Occipital lobe (tissue), 2 donors: ENCODE measurements around the gene MEGF11. TPM values are rescaled to one million over a fixed set of nuclear protein-coding genes. Genes with fewer than 3 reads are reported as not detected.

Experiments used
- DNase-seq: peaks from one replicate; lab custom pipeline; 2025; lab: John Stamatoyannopoulos, UW
- total RNA-seq: library from RNA; depleted of rRNA; stranded (reverse); fragments of >200 nt; gene quantifications from one replicate; pipeline ENCODE4 v1.2.3, GENCODE V29; 2014

Gene MEGF11
- 0.78 TPM for total RNA-seq

DNA sequence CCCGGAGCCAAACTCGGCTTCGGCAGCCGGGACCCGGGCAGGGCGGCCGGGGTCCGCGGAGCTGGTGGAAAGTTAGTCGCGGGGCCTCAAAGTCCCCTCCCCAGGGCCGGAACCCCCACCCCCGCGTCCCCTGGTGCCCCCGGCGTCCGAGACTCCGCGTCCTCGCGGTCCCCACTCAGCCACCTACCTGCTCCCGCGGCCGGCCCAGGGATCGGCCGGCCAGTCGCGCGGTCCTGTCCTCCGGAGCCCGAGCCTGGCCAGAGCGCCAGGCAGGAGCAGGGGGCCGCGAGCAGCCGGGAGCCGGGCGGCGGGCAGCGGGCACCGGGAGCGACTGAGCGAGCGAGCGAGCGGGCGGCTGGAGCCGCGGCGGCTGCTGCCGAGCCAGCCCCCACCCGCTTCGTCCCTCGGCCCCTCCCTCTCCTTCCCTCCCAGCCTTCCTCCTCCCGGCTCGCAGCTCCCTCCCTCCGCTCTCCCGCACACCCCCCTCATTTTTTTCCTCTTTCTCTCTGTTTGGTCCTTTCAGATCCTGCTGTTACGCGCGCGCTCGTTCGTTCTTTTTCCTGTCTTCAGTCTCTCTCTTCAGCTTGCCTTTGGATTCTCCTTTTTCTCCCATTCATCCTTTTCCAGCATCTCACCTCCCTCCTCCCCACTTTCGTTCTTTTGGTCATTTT is at the start of gene MEGF11:
TSS of gene MEGF11 (minus strand) at position 333 of the 671 bp plus-strand sequence. CDS start 125,347 bp downstream, outside the sequence.
- DNase-seq, result peak; percentile 17

DNA sequence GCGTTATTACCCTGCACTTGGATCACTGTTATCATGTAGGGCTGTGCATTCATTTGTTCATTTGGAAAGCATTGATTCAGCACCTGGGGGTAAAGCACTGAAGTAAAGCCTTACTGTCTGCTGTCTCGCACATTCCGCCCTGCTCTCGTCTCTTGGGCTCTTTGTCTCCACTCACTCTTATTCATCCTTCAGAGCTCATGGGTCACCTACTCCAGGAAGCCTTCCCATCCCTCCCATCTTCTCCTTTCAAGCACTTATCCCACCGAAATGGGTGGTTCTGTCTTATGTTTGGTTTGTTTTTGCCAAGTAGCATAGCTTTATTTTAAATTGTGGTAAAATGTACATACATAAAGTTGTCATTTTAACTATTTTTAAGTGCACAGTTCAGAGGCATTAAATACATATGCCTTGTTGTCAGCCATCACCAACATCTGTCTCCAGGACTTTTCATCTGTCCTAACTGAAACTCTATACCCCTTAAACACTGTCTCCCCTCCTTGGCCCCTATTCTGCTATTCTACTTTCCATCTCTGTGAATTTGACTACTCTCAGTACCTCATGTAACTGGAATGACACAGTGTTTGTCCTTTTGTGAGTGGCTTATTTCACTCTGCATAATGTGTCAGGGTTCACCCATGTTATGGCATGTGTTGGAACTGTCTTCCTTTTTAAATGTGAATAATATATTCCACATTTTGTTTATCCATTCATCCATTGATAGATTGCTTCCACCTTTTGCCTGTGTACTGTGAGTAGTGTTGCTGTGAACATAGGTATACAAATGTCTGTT is 49.1 kb upstream of the MEGF11 start:
- no peak for DNase-seq

DNA sequence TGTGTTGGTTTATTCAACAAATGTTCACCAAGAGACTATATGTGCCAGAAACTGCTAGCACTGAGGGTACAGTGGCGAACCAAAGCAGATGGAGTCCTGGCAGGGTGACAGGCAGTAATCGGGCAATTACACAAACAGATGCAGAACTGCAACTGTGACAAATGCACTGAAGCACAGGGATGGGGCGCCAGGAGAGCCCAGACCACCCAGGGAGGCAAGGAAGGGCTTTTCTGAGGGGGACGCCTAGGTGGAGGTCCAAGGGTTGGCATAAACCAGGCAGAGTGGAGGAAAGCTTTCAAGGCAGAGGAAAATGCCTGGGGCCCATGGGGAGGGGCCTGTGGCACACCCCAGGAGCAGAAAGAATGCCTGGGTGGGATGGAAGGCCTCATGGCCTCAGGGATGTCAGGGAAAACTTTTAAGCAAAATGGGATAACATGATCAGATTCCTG is 45.3 kb upstream of the MEGF11 start:
- DNase-seq, result no peak

DNA sequence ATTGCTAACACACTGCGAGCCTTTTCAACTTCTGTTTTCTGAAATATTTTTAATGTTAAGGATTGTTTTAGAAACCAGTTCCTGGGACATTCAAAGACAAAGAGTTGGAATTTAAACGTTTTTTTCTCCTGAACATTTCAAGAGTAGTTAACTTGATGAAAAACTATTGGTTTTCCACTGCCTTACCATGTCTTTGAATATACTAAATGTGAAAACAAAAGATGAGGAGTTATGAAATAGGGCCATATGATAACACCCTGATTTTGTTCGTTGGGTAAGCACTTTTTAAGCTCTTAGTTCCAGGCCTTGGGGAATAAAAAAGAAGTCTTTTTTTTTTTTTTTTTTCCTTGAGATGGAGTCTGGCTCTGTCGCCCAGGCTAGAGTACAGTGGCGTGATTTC is 42.6 kb upstream of the MEGF11 start:
- no peak for DNase-seq

DNA sequence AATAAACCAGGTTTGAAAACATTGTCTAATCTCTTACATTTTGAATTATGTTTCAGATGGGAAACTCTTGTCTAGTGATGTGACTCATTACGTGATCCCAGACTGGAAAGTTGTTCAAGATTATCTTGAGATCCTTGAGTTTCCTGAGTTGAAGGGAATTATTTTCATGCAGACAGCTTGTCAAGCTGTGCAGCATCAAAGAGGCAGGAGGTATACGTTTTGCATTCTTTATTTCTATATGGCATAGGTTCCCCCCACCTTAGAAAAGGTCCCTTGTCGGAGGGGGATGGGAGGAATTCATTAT is 41.3 kb upstream of the MEGF11 start:
- no peak for DNase-seq

DNA sequence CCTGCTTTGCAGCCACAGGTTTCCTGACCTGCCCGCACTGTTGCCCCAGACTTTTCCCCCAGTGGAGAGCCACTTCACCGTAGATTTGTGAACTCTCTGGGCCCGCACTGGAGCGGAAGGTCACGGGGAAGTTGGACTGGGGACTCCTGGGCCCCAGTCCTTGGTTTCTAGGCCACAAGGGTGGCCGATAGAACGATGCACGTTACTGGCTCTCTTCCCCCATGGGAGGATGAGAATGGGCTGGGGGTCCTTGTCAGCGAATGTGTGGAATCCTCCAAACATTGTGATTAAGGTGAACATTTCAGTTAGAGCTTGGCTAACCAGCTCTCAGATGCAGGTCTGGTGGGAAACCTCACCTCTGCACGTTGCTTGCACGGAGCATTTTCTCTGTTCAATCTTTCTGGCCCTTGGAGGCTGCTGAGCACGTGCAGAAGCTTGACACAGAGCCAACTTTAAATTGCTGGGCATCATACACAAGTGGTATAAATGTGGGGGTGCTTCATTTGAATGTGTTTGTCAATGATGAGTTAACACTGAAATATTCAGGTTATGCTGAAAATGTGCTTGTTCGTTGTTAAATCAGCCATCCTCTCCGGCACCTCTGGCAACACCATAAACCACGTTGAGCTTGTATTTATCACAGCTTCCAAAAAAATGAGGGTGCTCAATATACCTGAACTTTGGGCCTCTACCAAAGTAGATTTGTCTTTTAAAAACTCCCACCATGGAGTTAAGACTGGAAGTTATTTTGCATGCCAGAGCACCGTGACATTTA is 40.8 kb upstream of the MEGF11 start:
- no peak for DNase-seq

DNA sequence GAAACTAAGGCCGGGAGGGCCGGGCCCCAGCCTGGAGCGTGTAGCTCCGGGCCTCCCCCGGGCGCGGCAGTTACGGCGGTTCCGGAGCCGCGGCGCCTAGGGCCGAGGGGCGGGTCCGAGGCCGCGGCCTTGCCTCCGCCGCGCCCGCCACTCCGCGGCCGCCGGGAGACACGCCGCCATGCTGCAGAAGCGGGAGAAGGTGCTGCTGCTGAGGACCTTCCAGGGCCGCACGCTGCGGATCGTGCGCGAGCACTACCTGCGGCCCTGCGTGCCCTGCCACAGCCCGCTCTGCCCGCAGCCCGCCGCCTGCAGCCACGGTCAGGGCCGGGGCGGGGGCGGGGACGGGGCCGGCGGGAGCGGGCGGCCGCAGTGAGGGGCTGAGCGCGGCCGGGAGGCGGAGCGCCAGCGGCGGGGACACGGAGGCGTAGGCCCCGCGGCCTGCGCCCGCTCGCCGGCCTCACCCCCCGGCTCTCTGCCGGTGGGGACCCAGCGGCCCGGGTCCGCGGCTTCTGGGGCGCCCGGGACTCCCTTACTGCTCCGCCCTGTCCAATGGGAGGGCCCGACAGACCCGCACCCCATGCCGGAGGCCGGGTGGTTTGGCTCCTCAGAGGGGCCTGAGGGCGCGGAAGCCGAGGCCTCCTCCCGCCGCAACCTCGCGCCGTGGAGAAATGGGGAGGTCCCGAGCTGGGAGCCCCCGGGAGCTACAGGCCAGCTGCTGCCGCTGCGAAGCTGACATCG is 40.0 kb upstream of the MEGF11 start, which contains the start of gene DIS3L:
TSS of gene DIS3L (plus strand) at position 150 of the 738 bp plus-strand sequence. CDS start at position 179, 29 bp downstream.
- DNase-seq, result peak; percentile 64

DNA sequence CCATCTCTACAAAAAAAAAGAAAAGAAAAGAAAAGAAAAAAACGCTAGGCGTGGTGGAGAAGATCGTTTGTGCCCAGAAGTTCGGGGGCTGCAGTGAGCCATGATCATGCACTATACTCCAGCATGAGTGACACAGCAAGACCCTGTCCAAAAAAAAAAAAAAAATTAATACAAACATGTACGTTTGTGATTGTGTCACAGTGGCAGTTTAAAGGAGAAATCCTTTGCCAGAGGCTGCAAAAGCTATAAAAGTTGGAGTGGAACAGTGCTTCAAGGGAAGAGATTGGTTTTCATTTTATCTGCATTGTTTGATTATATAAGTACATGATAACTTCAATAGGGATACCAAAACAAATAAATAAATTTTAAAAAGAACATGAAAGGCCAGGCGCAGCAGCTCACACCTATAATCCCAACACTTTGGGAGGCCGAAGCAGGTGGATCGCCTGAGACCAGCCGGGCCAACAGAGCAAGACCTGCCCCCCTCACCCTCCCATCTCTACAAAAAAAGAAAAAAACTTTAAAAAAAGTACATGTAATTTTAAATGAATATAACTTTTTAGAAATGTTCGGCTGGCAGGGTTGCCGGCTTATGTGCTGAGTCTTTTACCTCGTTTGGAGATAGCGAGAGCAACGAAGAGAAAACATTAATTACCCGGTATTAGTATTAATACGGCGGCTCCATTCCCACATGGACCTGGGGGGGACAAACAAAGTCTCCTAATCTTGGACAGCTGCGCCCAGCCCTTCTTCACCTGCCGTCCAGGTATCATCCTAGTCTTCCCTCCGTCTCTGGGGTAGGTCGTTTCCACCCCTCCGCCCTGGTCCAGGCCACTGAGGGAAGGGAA is 39.2 kb upstream of the MEGF11 start:
- no peak for DNase-seq

DNA sequence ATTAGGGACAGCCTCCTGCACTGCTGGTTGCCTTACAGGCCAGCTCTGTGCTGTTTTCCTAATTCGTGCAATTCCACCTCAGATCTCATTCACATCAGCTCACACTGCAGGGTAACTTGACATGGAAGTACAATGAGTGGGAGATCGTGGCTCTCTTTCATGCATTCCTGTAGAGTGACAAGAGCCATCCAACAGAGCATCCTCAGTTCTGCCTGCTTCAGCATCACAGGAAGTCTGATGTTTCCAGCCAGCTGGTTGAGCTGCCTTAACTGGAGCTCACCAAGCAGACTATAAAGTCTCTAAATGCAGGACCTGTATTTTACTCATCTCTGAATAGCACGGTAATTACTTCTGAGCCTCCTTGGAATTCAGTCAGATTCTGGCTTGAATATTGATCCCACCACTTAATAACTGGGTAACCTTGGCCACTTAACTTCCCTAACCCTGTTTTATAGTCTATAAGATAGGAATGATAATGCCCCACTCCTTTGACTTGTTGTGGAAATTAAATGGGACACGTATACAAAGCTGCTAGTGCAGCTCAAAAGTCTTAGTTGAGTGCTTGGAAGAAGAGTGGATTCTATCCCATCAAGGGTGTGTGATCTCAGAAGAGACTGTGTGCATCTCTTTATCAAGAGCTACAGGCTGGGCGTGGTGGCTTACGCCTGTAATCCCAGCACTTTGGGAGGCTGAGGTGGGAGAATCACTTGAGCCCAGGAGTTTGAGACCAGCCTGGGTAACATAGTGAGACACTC is 38.4 kb upstream of the MEGF11 start:
- no peak for DNase-seq

DNA sequence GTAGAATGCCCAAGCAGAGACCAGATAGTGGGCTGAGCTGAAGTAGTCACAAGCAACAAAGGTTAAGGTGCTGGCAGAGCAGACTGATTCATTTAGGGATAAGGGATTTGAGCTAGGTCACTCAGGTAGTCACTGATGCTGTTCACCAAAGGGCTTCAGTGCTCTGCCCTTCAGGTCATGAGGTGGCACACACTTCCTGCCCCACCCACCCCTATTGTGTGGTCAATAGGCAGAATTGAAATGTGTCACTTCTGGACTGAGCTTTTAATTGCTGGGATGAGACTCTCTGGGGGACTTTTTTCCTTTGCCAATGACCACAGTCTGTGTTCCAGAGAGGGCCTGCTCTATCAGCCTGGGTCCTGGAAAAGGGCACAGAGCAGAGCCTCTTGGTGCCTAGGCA is 37.0 kb upstream of the MEGF11 start:
- no peak for DNase-seq

DNA sequence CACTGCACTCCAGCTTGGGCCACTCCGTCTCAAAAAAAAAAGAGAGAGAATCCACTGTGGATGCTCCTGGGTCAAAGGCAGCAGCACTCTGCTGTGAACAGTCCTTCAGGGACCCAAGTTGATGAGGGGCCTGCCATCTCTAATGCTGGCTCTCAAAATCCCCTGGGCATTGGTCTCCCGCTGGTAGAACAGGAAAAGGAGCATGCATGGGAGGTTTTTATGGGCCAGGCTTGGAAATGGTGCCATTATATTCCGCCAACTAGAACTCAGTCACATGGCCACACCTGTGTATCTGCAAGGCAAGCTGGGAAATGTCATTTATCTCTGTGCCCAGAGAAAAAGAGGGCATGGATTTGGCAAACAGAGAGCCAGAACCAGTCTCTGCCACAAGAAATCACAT is 36.5 kb upstream of the MEGF11 start:
- no peak for DNase-seq

DNA sequence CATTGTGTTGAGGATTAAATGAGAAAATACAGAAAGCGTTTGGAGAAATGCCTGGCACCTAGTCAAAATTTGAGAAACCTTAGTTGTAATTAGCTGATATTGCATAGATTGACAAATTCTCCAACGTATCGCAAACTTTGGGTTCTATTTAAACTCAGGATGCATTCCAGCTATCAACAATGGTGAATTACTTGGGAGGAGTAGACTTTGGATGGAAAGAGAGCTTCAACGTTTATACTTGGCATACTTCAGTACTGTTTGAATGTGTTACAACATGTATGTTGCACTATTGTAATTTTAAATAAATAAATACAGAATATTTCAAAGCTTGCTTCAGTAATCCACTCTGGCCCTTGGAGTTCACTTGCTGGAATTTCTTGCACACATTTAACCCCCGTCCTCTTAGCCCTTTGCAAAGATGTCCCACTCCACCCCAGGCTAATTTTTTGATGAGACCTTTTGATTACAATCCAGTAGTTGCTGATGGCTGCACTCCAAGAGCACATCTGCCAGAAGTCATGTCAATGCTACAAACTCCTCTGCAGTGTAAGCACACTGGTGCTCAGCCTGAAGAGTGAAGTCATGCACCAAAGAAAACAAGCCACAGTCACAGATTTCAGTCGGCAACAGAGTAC is 35.1 kb upstream of the MEGF11 start:
- DNase-seq, result no peak

DNA sequence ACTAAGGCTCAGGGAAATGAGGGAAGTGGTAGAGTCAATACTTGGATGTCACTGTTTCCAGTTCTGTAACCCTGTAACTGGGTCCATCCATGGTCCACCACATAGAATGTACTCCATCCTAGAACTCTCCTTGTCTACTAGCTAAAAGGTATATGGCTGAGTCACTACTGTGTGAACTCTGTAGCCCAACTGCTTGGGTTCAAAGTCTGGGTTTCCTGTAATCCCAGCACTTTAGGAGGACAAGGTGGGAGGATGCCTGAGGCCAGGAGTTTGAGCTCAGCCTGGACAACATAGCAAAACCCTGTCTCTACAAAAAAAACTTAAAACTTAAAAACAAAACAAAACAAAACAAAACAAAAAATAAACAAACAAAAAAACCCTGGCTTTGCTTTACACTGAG is 34.5 kb upstream of the MEGF11 start:
- no peak for DNase-seq

DNA sequence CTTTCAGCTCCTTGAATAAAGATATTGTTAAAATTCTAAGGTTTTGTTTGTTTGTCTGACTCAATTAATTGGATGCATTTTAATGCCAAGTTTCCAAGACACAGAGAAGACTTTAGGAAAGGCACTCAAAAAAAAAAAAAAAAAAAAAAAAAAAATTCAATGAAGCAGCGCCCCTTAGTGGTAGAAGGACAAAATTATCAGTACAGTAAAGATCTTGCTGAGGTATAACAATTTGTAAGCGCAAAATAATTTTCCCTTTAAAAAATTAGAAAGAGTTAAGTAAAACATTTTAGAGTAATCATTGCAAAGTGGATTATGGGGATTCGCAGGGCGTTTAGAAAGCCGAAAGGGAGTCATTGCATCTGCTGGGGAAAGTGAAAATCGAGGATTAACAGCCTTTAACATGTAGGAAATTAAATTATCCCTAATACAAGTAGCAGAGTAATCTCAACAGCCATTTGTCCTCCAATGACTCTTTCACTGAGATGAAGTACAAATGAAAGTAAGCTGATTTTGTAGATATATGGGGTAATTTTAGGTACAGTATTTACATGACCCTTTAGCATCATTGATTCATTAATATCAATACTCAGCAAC is 34.0 kb upstream of the MEGF11 start:
- DNase-seq, result no peak

DNA sequence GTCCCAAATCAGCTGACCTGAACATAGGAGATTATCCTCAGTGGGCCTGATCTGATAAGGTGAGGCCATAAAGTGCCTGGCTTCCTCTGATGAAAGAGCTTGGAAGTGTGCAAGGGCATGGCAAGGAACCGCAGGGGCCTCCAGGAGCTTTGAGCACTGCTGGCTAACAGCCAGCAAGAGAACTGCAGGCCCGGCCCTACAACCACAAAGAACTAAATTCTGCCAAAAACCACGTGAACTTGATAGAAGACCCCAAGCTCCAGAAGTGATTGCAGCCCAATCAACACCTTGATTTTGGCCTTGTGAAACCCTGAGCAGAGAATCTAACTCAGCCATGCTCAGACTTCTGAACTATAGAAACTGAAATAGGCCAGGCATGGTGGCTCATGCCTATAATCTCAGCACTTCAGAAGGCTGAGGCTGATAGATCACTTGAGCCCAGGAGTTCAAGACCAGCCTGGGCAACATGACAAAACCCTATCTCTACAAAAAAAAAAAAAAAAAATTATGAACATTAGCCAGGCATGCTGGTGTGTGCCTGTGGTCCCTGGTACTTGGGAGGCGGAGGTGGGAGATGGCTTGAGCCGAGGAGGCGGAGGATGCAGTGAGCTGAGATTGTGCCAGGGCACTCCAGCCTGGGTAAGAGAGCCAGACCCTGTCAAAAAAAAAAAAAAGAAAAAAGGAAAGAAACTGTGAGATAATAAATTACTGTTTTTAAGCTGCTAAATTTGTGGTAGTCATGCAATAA is 32.2 kb upstream of the MEGF11 start:
- DNase-seq, result no peak

DNA sequence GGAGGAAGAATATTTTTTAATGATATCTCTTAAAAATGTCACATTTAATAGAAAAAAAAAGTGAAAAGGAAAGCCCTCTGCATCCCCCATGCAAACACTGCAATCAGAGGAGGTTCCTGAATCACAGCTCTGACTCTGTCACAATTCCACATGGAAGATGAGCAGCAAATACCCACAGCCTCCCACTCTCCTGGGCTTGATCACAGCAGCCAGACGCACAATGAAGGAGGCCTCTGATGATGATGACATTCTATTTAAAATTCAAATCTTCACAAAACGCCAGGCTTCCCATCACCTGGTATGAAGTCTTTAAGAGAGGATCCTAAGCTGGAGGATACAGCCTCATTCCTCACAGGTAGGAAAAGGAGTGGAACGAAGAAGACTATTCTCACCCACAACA is 30.7 kb upstream of the MEGF11 start:
- peak; percentile 2 for DNase-seq

DNA sequence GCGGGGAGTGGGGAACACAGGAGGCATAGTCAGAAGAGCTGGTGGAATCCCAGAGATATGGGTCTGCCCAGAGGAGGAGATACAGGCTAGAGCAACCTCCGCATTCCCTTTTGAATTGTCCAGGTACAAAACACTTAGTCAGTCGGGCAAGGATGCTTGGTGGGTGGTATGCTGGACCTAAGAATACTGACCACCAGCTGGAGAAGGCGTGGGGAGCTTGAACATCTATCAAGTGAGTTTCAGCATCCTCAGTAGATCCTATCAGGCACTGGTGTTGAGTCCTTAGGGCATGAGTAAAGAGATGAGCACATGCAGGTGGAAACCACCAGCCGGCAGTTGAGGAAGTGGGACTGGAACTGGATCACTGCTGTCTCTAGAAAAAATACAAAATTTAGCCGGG is 25.1 kb upstream of the MEGF11 start:
- DNase-seq, result no peak

DNA sequence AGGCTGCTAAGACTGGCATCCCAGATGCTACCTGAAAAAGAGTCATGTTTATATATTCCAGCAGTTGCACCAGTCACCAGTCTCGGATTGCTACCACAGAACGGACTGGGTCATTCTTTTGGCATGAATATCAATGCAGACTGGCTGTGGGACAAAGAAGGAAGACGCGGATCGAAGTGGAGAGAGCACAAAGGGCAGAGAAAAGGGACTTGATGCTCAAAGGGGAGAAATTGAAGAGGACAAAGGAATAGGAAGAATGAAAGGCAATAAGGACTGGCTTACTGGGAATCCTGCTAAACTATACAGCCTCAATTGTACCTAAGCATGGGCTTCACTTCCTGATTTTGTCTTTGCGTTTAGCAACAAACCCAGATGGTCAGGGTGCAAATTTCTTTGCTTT is 24.5 kb upstream of the MEGF11 start:
- no peak for DNase-seq
